Natural killer cell (primary cell): ENCODE measurements around the gene NATD1. TPM values are rescaled to one million over a fixed set of nuclear protein-coding genes. Genes with fewer than 3 reads are reported as not detected.
A peak's percentile ranks its signal among the peaks of the same experiment; 100 is the strongest.

Experiments used
- ATAC-seq, 3 donors: fragments of 150-1000 bp in 2 of 3; fragments of 200-7000 bp in 1 of 3; cut with Tn5 transposase; 1 replicate in 1 of 3; 2 replicates in 2 of 3; pipeline ENCODE4 v1.10.0; 2021; ENCODE audit warnings: mild to moderate bottlenecking in 2 of 3, moderate library complexity in 2 of 3
- DNase-seq, 2 donors: peaks; one replicate each; pipeline versions ENCODE4 v3.0.0 to v3.0.0-alpha.2; 2013 to 2021; ENCODE audit warnings: mixed read lengths in 1 of 2
- H3K27ac ChIP-seq: one replicate; pipeline ENCODE4 v1.5.1; 2013; ENCODE audit warnings: mild to moderate bottlenecking, low read length
- H3K27me3 ChIP-seq: one replicate; pipeline ENCODE4 v1.6.1; 2013; ENCODE audit warnings: low read length; ENCODE audit not compliant: control insufficient read depth, insufficient read depth
- H3K36me3 ChIP-seq: one replicate; pipeline ENCODE4 v1.6.1; 2013; ENCODE audit warnings: low read length; ENCODE audit not compliant: control insufficient read depth, insufficient read depth
- H3K4me1 ChIP-seq: one replicate; pipeline ENCODE4 v1.6.1; 2013; ENCODE audit warnings: low read length; ENCODE audit not compliant: control insufficient read depth, insufficient read depth
- H3K4me3 ChIP-seq: one replicate; pipeline ENCODE4 v1.5.1; 2013; ENCODE audit warnings: low read length
- H3K9me3 ChIP-seq: one replicate; pipeline ENCODE4 v1.6.1; 2013; ENCODE audit warnings: low read length; ENCODE audit not compliant: control insufficient read depth, insufficient read depth
- H3K27ac Mint-ChIP-seq, 2 donors: one replicate each; pipeline ENCODE4 v1.8.0; 2022; ENCODE audit warnings: mild to moderate bottlenecking in 2 of 2, mixed read lengths in 2 of 2, moderate library complexity in 1 of 2
- H3K27me3 Mint-ChIP-seq, 2 donors: one replicate each; pipeline ENCODE4 v1.8.0; 2022; ENCODE audit warnings: low read depth in 2 of 2, mixed read lengths in 2 of 2
- H3K36me3 Mint-ChIP-seq: one replicate; pipeline ENCODE4 v1.8.0; 2022; ENCODE audit warnings: mixed read lengths
- H3K4me1 Mint-ChIP-seq, 2 donors: one replicate each; pipeline ENCODE4 v1.8.0; 2022; ENCODE audit warnings: mixed read lengths in 2 of 2
- H3K4me3 Mint-ChIP-seq: one replicate; pipeline ENCODE4 v1.8.0; 2022; ENCODE audit warnings: mild to moderate bottlenecking, moderate library complexity, mixed read lengths
- H3K9me3 Mint-ChIP-seq, 2 donors: one replicate each; pipeline ENCODE4 v1.8.0; 2022; ENCODE audit warnings: mixed read lengths in 2 of 2
- WGBS: methylation state at CpG from one replicate; pipeline ENCODE4 v1.1.7; 2013; ENCODE audit warnings: missing lambda C conversion rate; ENCODE audit not compliant: insufficient coverage; 5-methylcytosine and 5-hydroxymethylcytosine counted together
- intact Hi-C: fragments of 100-400 bp; cut with micrococcal nuclease; formaldehyde crosslinking; loops from one replicate; pipeline ENCODE4 v1.14.2; 2022
- total RNA-seq, 4 donors: library from RNA; stranded (reverse); fragments of 120-200 nt in 1 of 4; gene quantifications; one replicate each; pipeline versions ENCODE4 v1.2.3 to v1.2.4, GENCODE V29; 2013 to 2022
- TF ChIP-seq, protein P1 (sequence below): fragments of 200-600 bp; IDR thresholded peaks from one replicate; pipeline ENCODE4 v1.8.0; 2022; ENCODE audit warnings: antibody characterized with exemption

The NATD1 gene
- total RNA-seq, 3 donors from 2014 or later (not counting 1 experiment from before 2014, with no cell fraction given), result 10.9 to 16.3 (median 14.1) TPM

DNA sequence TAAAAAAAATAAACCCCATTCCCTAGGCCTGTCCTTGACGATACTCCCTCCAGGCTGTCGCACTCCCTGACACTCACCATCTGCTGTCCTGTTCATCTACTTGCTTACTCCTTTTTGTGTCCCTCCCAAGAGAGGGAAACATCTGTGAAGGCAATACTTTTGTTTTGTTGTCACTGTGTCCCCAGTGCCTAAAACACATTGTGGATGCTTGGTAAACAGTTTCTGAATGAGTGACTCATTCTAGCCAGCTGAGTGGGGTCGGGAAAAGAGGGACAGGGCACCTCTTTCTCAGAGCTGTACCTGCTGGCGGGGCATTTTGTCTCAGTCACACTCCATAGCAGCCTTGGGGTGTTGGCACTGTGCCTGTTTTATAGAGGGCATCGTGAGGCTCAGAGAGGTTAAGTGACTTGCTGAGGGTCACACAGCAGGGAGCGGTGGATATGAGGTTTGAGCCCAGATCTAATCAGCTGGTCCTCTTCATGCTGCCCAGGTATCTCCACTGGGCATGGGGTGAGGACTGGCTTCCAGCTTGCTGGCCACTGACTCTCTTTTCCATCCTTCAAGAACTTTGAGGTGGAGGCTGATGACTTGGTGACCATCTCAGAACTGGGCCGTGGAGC lies 46.9 kb upstream of the NATD1 start:
- intact Hi-C loops, result no loop called here
- H3K4me1 Mint-ChIP-seq, result peaks cover 23 to 39% of the 10 kb centered on the region in 2 donors
- TF ChIP-seq, protein P1, sequence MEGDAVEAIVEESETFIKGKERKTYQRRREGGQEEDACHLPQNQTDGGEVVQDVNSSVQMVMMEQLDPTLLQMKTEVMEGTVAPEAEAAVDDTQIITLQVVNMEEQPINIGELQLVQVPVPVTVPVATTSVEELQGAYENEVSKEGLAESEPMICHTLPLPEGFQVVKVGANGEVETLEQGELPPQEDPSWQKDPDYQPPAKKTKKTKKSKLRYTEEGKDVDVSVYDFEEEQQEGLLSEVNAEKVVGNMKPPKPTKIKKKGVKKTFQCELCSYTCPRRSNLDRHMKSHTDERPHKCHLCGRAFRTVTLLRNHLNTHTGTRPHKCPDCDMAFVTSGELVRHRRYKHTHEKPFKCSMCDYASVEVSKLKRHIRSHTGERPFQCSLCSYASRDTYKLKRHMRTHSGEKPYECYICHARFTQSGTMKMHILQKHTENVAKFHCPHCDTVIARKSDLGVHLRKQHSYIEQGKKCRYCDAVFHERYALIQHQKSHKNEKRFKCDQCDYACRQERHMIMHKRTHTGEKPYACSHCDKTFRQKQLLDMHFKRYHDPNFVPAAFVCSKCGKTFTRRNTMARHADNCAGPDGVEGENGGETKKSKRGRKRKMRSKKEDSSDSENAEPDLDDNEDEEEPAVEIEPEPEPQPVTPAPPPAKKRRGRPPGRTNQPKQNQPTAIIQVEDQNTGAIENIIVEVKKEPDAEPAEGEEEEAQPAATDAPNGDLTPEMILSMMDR, result no peak
- Histone ChIP-seq H3K36me3 (peaks cover 56% of the 10 kb centered on the region), H3K27me3 (no peaks in the 10 kb centered on the region), H3K27ac (no peak overlapping the region), H3K4me1 (peaks cover 32% of the 10 kb centered on the region), H3K9me3 (peaks cover 16% of the 10 kb centered on the region), H3K4me3 (no peak overlapping the region)
- DNase-seq (no peak), ATAC-seq (no peak)
- no peaks in the 10 kb centered on the region for H3K27me3 Mint-ChIP-seq
- no peak overlapping the region for H3K4me3 Mint-ChIP-seq
- H3K9me3 Mint-ChIP-seq, result no peaks in the 10 kb centered on the region
- WGBS, result 56% methylated on average over 7 of the region's 7 CpGs
- no peak overlapping the region for H3K27ac Mint-ChIP-seq
- H3K36me3 Mint-ChIP-seq, result peaks cover 13% of the 10 kb centered on the region

DNA sequence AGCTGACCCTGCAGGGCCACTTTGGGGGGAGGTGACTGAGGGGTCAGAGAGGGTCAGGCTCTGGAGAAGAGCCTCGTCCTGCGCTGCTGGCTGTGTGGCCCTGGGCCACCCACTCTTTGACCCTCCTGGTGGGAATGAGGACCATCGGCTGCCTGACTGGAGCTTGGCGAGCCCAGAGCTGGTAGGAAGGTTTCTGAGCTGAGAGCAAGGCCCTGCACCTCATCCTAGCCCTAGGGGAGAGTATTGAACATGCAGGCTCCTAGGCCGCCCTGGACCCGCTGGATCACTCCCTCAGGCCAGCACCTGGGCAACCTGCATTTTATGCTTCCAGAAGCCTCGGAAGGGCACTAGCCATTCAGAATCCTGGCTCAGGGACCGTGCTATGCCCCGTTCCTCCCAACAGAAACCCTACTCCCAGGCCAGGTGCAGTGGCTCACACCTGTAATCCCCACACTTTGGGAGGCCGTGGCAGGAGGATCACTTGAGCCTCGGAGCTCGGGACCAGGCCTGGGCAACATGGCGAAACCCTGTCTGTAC lies 45.8 kb upstream of the NATD1 start:
- no peak for DNase-seq
- Histone ChIP-seq H3K4me3 (no peak overlapping the region), H3K27me3 (no peaks in the 10 kb centered on the region), H3K9me3 (peaks cover 22% of the 10 kb centered on the region), H3K4me1 (peaks cover 42% of the 10 kb centered on the region), H3K27ac (no peak overlapping the region), H3K36me3 (peaks cover 52% of the 10 kb centered on the region)
- Mint-ChIP-seq H3K27me3 (no peaks in the 10 kb centered on the region), H3K36me3 (peaks cover 13% of the 10 kb centered on the region), H3K4me3 (no peak overlapping the region), H3K9me3 (no peaks in the 10 kb centered on the region), H3K27ac (peak overlapping the region in 1 of 2 donors; percentile 53), H3K4me1 (peaks cover 34 to 50% of the 10 kb centered on the region in 2 donors)
- 67% methylated on average over 13 of the region's 13 CpGs for WGBS
- ATAC-seq, result no peak
- TF ChIP-seq, protein P1, result no peak
- intact Hi-C loops, result no loop called here

DNA sequence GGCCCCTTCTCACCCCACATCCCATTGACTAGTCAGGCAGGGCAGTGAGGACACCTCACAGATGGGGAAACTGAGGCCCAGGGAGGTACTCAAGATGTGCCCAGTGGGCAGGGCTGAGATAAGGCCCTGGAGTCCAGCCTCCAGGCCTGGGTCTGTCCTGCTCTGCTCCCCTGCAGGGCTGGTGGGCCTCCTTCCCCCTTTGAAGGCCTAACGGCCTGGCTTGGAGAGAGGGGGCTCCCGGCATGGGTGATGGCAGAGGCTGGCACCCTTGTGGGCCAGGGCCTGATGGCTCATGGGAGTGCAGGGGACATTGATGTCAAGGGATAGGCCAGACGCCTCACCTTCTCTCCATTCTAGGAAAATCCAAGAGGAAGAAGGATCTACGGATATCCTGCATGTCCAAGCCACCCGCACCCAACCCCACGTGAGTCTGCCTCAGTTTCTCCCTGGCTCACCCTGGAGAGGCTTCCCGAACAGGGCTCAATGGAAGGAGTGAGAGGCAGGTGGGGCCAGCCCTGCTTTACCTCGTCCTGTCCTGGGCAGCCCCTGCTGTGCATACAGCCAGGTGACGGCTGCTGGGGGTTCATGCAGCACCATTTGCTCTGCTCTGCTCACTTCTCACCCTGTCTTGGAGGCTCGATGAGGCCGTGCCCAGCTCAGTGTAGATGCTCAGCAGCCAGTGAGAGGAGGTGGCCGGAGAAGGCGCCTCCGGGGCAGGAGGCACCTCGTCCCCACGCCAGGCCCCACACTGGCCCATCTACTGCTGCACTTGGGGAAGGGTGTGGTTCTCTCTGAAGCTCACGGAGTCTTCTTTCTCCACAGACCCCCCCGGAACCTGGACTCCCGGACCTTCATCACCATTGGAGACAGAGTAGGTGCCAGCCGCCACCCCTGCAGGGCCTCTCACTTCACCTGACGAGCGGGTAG lies 45.1 kb upstream of the NATD1 start:
- H3K4me1 ChIP-seq, result peaks cover 49% of the 10 kb centered on the region
- DNase-seq, result no peak
- peak overlapping the region in 1 of 2 donors; percentile 83 for H3K27ac Mint-ChIP-seq

More for the DNA sequence above, 45.1 kb upstream of the NATD1 start:
- H3K4me1 Mint-ChIP-seq, result peaks cover 31 to 52% of the 10 kb centered on the region in 2 donors
- no peak overlapping the region for H3K27ac ChIP-seq
- intact Hi-C loops, result no loop called here
- H3K9me3 Mint-ChIP-seq, result no peaks in the 10 kb centered on the region
- H3K27me3 ChIP-seq, result no peaks in the 10 kb centered on the region
- H3K4me3 Mint-ChIP-seq, result no peak overlapping the region
- TF ChIP-seq, protein P1, result no peak
- no peak for ATAC-seq
- no peak overlapping the region for H3K4me3 ChIP-seq
- peaks cover 18% of the 10 kb centered on the region for H3K9me3 ChIP-seq
- H3K36me3 ChIP-seq, result peaks cover 44% of the 10 kb centered on the region
- no peaks in the 10 kb centered on the region for H3K27me3 Mint-ChIP-seq
- H3K36me3 Mint-ChIP-seq, result peaks cover 9% of the 10 kb centered on the region
- 75% methylated on average over 22 of the region's 22 CpGs for WGBS
